NCI-H748 (cell line): ENCODE data around the gene FANCL.
A peak's percentile ranks its signal among the peaks of the same experiment; 100 is the strongest.
"Not testable (repeated sequence)": the region's sequence is repeated elsewhere in the genome, so short reads cannot be mapped to it uniquely, and the experiment has no call there.

Experiments used
- DNase-seq: peaks from one replicate; lab custom pipeline; 2025; ENCODE audit not compliant: unreplicated experiment; lab: John Stamatoyannopoulos, UW

FANCL gene

DNA sequence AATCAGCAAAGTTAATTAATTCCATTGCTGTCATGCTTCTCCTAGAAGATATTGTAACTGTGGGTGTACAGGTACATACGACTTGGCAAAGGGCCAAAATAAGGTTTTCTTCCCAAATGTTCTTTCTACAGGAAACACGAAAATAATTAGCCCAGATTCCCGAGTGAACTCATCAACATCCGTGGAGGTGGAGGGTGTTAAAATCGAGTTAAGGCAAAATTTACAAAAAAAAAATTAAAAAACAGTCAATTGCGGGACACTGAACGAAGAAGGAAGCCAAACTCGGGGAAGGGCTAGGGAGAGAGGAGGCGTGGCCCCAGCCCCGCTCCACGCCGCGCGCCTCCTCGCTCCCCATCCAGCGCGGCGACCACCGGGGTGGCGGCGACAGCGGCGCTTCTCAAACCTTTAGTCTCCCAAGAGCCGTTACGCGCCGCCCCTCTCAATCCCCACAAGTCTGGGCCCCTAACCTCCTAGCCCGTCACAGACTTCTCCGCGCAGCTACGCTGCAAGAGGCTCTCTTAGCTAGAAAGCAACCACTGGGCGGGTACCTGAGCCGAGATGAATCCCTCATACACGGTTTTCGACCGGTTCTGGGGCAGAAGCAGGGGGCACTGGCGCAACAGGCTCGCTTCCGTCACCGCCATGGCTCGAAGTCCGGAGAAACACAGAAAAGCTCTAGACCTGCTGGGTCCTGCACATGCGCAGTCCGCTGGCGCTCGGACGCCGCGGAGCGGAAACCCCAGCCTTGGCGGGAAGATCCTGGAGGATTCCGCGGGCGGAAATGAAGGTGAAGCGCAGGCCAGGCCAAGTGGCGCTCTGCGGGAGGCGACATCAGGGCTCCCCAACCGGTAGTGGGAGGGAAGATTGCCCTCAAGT, at the start of gene FANCL:
Gene FANCL (minus strand): TSS at position 656 of the 876 bp plus-strand sequence. CDS start 12 bp downstream, at position 644.
- DNase-seq: peak; percentile 95

DNA sequence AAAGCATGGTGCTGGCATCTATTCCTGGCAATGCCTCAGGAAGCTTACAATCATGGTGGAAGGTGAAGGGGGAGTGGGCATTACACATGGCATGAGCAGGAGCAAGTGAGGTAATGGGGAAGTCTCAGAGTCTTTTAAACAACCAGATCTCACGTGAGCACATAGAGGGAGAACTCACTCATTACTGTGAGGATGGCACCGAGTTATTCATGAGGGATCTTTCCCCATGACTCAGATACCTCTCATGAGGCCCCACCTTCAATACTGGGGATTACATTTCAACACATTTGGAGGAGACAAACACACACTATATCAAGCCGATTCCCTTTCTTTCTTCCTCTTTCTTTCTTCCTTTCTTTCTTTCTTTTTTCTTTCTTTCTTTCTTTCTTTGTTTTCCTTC, 47.9 kb upstream of the FANCL start:
- no peak for DNase-seq

DNA sequence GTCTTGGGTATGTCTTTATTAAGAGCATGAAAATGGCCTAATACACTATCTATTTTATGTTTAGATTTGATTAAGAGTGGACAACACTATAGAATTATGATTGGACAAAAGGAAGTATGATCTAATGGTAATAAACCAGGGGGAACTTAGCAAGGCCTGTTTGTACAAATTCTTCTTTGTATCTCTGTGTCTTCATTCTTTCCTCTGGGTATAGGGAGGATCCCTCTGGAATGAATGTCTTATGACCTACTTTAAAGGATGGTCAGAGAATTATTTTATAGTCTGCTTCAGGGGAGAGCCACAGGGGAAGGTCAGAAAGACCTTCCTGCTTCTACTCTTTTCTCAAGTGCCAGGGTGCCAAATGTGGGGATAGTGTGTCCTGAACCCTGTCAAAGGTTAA, 42.8 kb upstream of the FANCL start:
- no peak for DNase-seq

DNA sequence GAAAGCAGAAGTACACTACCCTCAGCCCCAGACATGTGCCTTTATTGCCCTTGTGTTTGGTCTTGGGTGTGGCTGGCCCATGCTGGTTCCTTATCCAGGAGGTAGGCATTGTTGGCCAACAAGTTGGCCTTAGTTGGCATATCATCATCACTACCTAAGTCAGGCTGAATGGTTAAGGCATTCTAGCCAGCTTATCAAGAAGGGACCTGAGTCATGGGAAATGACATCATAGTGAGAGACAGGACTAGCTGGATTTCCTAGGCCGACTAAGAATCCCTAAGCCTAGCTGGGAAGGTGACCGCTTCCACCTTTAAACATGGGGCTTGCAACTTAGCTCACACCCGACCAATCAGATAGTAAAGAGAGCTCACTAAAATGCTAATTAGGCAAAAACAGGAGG, 34.0 kb upstream of the FANCL start:
- not testable (repeated sequence) for DNase-seq

DNA sequence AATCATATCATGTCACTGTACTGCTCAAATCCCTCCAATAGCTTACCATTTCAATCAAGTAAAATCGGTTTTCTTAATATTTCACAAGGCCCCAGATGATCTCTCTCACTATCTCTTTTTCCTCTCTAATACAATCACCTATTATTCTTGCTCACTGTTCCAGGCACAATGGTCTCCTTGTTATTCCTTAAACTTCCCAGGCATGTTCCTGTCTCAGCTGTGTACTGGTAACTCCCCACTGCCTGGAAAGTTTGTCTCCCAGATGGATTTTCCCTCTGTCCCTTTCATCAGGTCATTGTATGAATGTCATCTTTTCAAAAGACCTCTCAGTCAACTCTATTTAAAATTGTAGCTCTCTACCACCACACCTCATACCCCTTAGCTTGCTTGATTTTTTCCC, 30.7 kb upstream of the FANCL start:
- DNase-seq: no peak

DNA sequence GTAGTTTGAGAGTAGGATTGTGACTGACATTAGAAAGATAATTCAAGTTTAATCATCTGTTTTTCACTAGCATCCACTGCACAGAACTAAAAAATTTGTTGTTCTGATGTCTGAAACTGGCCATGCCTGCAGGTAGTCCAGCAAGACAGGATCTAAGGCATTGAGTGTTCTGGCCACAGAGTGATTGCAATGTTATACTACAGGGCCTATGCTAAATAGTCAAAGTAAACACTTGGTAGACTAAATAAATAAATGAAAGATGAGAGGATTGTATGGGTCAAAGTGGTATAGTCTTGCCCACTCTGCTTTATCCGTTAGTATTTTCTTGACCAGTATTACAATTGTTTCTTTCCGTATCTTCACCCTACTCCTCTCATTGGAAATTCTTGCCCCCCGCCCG, 27.6 kb upstream of the FANCL start:
- peak; percentile 15 for DNase-seq

DNA sequence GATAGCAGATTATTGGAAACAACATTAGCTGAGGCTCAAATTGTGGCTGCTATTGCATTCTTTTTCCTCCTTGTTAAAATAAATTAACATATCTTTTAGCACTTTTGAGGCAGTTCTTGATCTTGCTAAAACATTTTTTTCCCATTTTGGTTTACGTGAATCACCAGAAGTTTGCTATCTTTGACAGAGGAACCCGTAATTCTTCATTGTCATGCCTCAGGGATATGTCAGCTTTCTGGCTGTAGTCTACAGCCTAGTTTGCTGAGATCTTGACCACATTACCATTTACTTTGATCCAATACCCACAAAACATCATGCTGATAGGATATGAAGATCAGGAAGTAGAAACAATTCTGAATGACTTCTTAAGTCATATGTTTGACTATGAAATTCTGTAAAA, 25.1 kb upstream of the FANCL start:
- DNase-seq: no peak

DNA sequence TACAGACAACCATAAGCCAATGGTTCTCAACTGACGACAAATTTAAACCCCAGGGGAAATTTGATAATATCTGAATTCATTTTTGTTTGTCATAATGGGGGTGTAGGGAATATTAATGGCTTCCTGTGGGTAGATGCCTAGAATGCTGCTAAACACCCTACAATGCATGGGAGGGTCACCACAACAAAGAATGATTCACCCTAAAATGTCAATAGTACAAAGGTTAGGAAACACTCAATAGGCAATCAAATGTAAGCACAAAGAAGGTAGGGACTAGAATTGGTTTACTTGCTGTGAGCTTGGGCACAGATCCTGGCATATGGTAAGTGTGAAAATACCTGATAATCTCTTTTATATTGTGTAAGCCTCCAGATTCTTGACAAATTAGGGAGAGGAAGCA, 20.1 kb upstream of the FANCL start:
- no peak for DNase-seq

DNA sequence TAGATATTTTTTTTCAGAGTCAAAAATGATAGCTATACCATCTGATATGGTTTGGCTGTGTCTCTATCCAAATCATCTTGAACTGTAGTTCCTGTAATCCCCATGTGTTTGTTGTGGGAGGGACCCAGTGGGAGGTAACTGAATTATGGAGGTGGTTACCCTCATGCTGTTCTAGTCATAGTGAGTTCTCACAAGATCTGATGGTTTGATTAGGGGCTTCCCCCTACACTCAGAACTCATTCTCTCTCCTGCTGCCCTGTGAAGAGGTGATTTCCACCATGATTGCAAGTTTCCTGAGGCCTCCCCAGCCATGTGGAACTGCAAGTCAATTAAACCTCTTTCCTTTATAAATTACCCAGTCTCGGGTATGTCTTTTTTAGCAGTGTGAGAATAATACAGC, 17.3 kb upstream of the FANCL start:
- DNase-seq: not testable (repeated sequence)

DNA sequence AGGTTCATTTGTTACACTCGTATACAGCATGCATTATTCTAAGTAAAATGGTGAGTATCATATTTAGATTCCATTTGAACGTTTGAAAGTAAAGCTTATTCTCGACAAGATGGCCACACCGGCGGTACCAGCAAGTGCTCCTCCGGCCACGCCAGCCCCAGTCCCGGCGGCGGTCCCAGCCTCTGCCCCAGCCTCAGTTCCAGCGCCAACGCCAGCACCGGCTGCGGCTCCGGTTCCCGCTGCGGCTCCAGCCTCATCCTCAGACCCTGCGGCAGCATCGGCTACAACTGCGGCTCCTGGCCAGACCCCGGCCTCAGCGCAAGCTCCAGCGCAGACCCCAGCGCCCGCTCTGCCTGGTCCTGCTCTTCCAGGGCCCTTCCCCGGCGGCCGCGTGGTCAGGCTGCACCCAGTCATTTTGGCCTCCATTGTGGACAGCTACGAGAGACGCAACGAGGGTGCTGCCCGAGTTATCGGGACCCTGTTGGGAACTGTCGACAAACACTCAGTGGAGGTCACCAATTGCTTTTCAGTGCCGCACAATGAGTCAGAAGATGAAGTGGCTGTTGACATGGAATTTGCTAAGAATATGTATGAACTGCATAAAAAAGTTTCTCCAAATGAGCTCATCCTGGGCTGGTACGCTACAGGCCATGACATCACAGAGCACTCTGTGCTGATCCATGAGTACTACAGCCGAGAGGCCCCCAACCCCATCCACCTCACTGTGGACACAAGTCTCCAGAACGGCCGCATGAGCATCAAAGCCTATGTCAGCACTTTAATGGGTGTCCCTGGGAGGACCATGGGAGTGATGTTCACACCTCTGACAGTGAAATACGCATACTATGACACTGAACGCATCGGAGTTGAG, 10.4 kb upstream of the FANCL start:
- DNase-seq: not testable (repeated sequence)

DNA sequence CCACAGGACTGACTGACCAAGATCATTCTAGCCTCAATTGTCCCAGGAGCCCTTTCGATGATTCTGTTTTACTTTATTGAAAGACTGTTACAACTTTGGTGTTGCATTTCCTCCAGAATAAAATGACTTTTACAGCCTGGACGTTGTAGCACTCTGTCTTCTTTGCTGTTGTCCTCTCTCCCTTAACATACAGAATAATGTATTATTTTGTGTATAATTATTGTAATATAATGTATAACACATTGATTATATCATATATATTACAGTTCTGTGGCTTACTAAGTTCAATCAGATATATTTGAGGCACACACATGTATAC, 380 bp upstream of the FANCL start:
- DNase-seq: no peak

DNA sequence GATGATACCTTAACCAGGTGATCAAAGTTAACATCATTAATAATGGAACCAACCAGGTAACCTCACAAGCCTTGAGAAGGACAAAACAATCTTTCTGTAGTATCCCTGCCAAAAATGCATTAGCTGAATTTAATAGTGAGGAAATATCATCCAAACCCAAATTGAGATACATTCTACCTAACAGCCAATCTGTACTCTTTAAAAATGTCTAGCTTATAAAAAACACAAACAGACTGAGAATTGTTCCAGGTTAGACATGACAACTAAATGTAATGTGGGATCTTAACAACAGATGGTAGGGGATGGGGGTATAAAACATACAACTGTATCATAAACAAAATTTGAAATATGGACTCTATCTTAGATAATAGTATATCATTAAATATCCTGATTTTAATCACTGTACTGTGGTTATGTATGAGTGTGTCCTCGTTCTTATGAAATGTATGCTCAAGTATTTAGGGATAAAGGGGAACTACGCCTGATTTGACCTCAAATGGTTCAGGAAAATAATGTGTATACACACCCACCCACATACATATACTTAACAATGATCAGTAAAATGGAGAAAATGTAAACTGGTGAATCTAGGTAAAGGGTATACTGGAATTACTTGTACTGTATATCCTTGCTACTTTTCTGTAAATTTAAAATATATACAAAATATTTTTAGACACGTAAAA, 1.7 kb downstream of the FANCL start:
- DNase-seq: no peak

DNA sequence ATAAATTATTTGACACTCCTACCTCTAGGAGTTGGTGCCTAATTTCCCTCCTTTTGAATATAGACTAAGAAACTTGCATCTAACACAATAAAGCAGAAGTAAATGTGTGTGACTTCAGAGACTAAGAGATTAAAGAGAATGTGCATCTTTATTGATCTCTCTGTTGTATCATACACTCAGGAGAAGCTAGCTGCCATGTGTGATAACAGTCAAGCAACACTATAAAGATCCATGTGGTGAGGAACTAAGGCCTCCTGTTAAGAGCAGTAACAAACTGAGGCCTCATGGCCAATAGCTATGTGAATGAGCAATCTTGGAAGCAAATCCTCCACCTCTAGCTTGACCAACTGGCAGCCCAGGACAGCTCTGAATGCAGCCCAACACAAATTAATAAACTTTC, 3.4 kb downstream of the FANCL start:
- peak; percentile 3 for DNase-seq

DNA sequence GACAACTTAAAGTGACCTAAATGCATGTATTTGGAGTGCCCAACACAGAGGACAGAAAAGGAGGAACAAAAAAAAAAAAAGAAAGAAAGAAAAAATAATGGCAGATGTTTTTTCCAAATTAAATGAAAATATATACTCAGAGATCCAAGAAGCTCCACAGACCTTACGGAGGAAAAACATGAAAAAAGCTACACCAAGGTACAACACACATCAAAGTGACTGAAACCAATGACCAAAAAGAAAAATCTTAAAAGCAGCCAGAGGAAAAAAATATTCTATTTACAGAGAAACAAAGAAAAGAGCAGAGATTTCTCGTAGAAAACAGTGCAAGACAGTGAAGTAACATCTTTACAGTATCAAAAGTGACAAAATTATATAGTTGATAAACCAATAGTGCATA, 5.1 kb downstream of the FANCL start:
- DNase-seq: no peak

DNA sequence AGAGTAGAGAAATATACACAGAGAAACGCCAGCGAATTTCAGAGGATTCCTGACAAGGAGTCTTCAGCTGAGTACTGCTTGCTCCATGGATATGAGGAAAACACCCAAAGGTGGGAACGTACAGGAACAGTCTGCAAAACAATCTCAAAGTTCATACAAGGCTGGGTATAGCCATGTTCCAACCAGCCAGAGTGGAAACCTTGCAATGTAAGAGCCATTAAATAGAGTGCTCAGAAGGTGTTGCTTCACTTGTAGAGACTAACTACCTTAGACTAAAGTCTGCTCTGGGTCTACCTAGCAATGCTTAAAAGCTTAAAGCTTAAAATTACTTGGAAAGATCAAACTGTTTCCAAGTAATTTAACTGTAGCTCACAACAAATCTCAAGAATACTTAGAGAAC, 6.0 kb downstream of the FANCL start:
- no peak for DNase-seq

DNA sequence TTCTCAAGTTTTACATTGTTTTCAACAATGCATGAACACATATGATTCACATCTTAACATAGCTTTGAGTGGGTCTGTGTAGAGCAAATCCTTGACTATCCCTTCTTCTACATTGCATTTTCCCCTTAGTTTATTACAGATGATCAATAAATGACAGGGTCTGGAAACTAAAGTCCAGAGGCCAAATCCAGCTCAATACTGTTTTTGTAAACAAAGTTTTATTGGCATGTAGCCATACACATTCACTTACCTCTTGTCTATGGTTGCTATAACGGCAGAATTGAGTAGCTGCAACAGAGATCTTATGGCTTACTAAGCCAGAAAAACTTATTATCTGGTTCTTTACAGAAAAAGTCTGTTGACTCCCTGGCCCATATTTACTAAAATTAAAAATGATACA, 12.8 kb downstream of the FANCL start:
- peak; percentile 5 for DNase-seq

DNA sequence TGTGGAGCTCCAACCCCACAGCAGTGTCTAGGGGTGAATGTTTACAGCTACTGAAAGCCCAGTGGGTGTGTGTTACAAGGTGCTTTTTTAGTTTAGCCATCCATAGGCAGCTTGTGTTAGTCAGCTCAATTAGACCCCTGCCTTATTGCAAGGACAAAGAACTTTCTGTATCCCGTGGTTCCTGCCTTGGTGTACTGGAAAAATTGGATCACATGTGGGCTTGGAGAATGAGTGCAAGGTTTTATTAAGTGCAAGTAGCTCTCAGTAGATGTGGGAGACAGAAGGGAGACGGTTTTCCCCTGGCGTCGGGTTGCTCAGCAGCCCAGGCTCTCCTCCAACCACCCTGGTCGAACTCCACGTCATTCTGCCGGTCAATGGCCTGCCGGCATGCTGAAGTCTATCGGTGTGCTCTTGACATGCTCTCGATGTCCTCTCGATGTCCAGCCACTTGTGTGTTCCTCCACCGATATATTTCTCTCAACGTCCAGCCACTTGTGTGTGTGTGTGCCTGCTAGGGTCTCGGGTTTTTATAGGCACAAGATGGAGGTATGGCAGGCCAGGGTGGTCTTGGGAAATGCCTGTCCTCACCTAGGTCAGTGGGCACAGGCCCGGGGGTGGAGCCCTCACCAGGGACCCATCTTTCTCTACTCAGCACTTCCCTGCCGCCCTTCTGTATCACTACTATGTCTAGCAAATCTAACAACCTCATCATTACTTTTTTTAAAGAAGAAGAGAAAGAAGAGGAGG, 13.8 kb downstream of the FANCL start:
- DNase-seq: no peak

DNA sequence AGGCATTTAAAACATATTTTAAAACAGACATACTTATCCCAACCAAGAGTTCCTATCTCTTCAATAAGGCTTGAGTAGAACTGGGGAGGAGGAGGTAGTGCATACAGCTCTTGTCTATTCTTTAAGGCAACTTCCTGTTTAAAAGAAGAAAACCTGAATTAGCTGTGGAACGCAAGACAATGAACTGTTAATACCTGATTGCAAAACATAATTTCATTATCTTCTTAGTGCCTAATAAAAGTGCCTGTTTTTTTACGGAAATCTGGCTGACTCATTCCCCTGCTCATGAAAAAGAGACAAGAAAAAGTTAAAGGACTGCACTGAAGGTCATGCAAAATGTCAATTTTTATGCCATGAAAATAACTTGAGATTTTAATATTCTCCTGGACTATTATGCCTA, 19.2 kb downstream of the FANCL start:
- DNase-seq: no peak

DNA sequence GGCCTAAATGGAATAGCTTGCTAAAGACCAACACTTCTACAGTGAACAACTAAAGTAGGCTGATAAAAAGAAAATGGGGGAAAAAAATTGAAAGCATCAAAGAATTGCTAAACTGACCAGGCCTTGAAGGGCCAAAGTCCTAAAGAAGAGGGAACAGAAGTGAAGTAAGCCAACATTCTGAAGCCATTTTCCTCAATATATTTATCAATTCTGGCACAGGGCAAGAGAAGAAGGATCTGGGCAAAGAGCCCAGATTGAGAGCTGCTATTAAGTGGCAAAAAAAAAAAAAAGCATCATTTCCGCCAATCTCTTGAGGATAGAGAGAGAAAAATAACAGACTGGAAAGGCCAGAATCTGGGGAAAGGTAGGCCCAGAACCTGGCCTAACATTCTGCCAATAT, 25.7 kb downstream of the FANCL start:
- DNase-seq: no peak

DNA sequence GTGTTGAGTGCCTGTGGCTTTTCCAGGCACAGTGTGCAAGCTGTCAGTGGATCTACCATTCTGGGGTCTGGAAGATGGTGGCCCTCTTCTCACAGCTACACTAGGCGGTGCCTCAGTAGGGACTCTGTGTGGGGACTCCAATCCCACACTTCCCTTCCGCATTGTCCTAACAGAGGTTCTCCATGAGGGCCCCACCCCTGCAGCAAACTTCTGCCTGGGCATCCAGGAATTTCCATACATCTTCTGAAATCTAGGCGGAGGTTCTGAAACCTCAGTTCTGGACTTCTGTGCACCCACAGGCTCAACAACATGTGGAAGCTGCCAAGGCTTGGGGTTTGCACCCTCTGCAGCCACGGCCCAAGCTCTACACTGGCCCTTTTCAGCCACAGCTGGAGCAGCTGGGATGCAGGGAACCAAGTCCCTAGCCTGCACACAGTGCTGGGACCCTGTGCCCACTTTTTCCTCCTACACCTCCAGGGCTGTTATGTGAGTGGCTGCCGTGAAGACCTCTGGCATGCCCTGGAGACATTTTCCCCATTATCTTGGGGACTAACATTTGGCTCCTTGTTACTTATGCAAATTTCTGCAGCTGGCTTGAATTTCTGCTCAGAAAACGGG, 30.1 kb downstream of the FANCL start:
- DNase-seq: not testable (repeated sequence)

DNA sequence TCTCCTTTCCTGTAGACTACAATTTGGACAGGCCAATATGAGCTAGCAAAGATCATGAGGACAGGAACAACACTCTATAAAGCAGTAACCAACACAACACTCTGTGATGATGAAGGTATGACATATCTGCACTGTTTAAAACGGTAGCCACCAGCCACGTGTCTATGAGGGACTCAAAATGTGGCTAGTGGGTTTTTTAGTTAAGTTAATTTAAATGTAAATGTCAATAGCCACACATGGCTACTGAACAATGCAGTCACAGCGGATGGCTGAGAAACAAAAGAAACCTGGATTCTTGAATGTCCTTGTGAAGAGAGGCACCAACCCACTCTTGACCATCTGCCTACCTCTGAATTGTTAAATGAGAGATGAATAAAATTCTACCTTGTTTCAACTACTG, 33.9 kb downstream of the FANCL start:
- no peak for DNase-seq
